Measurements from ENCODE around the gene TRIM3.

- no peak for TF ChIP-seq SRF (IDR thresholded peaks at IDR 0.05; ENCODE audit: low read depth)
- TF ChIP-seq ZBTB33 (IDR thresholded peaks at IDR 0.05; ENCODE audit: extremely low read depth, insufficient replicate concordance, low read length) = no peak
- no peak for TF ChIP-seq CTCF (IDR thresholded peaks at IDR 0.05 in 2 of 3, conservative IDR thresholded peaks at IDR 0.05 in 1 of 3; ENCODE audit: borderline replicate concordance in 1 of 3, insufficient read depth in 1 of 3, low read depth in 2 of 3, low read length in 2 of 3)
- TF ChIP-seq JUND (IDR thresholded peaks at IDR 0.05) = no peak
- TF ChIP-seq POLR2A (IDR thresholded peaks at IDR 0.05; ENCODE audit: borderline replicate concordance, extremely low read depth, insufficient read depth, insufficient read length) = no peak
- no peak for TF ChIP-seq FOSL1 (IDR thresholded peaks at IDR 0.05; ENCODE audit: low read depth)
- TF ChIP-seq RAD21 (IDR thresholded peaks at IDR 0.05; ENCODE audit: low read depth) = no peak
- no peak for TF ChIP-seq EZH2phosphoT487 (IDR thresholded peaks at IDR 0.05; ENCODE audit: borderline replicate concordance)
- no peak for TF ChIP-seq MAX (IDR thresholded peaks at IDR 0.05)
- no peak for TF ChIP-seq POLR2AphosphoS5 (IDR thresholded peaks at IDR 0.05; ENCODE audit: low read depth, low read length)
- TF ChIP-seq REST (IDR thresholded peaks at IDR 0.05; ENCODE audit: low read depth) = no peak
- TF ChIP-seq CEBPB (IDR thresholded peaks at IDR 0.05; ENCODE audit: low read depth) = no peak
- no peak for TF ChIP-seq EGR1 (IDR thresholded peaks at IDR 0.05; ENCODE audit: low read depth)
- TF ChIP-seq EZH2 (IDR thresholded peaks at IDR 0.05) = no peak
These were observed 30.4 kb upstream of the TRIM3 start for GRCh38 chr11:6504166-6504565.
